GM12891 (cell line): ENCODE measurements around the gene SFMBT2.
"Not testable (repeated sequence)": the region's sequence is repeated elsewhere in the genome, so short reads cannot be mapped to it uniquely, and the experiment has no call there.

ENCODE experiments used
- DNase-seq: peaks from one replicate; pipeline ENCODE4 v3.0.0; 2011; ENCODE audit warnings: low spot score; ENCODE audit not compliant: insufficient read length
- FAIRE-seq: peaks from 2 replicates; lab custom pipeline; 2011; peaks lifted over from hg19 to GRCh38; lab: Jason Lieb, UNC
- PAX5 ChIP-seq: IDR thresholded peaks from 2 replicates; pipeline ENCODE4 v1.6.1; 2011; ENCODE audit warnings: low read length, moderate library complexity, mild to moderate bottlenecking; ENCODE audit not compliant: insufficient read depth, severe bottlenecking
- POLR2A ChIP-seq: IDR thresholded peaks from 2 replicates; pipeline ENCODE4 v1.6.1; 2011; ENCODE audit warnings: low read depth, low read length, control low read depth
- POLR2AphosphoS5 ChIP-seq: IDR thresholded peaks from 2 replicates; pipeline ENCODE4 v1.6.1; 2011; ENCODE audit warnings: low read depth, low read length, control low read depth
- POU2F2 ChIP-seq: IDR thresholded peaks from 2 replicates; pipeline ENCODE4 v1.6.1; 2011; ENCODE audit warnings: low read depth, mild to moderate bottlenecking, control low read depth, low read length, moderate library complexity
- SPI1 ChIP-seq: IDR thresholded peaks from 2 replicates; pipeline ENCODE4 v1.6.1; 2011; ENCODE audit warnings: low read depth, low read length, control low read depth
- TAF1 ChIP-seq: IDR thresholded peaks from 2 replicates; pipeline ENCODE4 v1.6.1; 2011; ENCODE audit warnings: low read depth, low read length, control low read depth

Gene SFMBT2

GRCh38 chr10:7388602-7389001, 22.2 kb downstream of the SFMBT2 start:
- FAIRE-seq (peak; percentile 9), DNase-seq (no peak)

GRCh38 chr10:7388149-7388548, 22.7 kb downstream of the SFMBT2 start:
- DNase-seq, FAIRE-seq: not testable (repeated sequence)

More at GRCh38 chr10:7388602-7389001, 22.2 kb downstream of the SFMBT2 start:
- TF ChIP-seq PAX5 (no peak), POLR2AphosphoS5 (no peak), POU2F2 (no peak)

- no peak for FAIRE-seq
- TF ChIP-seq POLR2AphosphoS5 (no peak), POU2F2 (no peak), POLR2A (no peak), PAX5 (no peak), TAF1 (no peak), SPI1 (no peak)
- no peak for DNase-seq
Measured at GRCh38 chr10:7385114-7385513, 25.7 kb downstream of the SFMBT2 start.

GRCh38 chr10:7383442-7383841, 27.4 kb downstream of the SFMBT2 start:
- no peak for TF ChIP-seq SPI1
- no peak for TF ChIP-seq TAF1
- no peak for TF ChIP-seq PAX5
- TF ChIP-seq POLR2AphosphoS5, result no peak
- no peak for TF ChIP-seq POU2F2
- no peak for TF ChIP-seq POLR2A
- no peak for DNase-seq
- FAIRE-seq, result no peak

GRCh38 chr10:7380704-7381241, 30.1 kb downstream of the SFMBT2 start:
- TF ChIP-seq POLR2AphosphoS5 (no peak), POLR2A (no peak), POU2F2 (no peak), PAX5 (no peak), TAF1 (no peak), SPI1 (no peak)
- no peak for DNase-seq
- peak; percentile 5 for FAIRE-seq

GRCh38 chr10:7378602-7379403, 32.0 kb downstream of the SFMBT2 start:
- TF ChIP-seq POU2F2, result no peak
- no peak for TF ChIP-seq SPI1
- no peak for TF ChIP-seq POLR2AphosphoS5
- TF ChIP-seq POLR2A, result no peak
- no peak for TF ChIP-seq TAF1
- TF ChIP-seq PAX5, result no peak
- no peak for FAIRE-seq
- DNase-seq, result no peak

GRCh38 chr10:7377614-7378248, 33.1 kb downstream of the SFMBT2 start:
- no peak for DNase-seq
- FAIRE-seq, result no peak
- TF ChIP-seq POLR2A, result no peak
- no peak for TF ChIP-seq PAX5
- no peak for TF ChIP-seq SPI1
- no peak for TF ChIP-seq POLR2AphosphoS5
- TF ChIP-seq POU2F2, result no peak

- DNase-seq (no peak), FAIRE-seq (no peak)
- no peak for TF ChIP-seq POLR2AphosphoS5
- TF ChIP-seq PAX5, result no peak
- TF ChIP-seq POLR2A, result no peak
- no peak for TF ChIP-seq SPI1
- no peak for TF ChIP-seq TAF1
- no peak for TF ChIP-seq POU2F2
Measured at GRCh38 chr10:7374795-7375194, 36.0 kb downstream of the SFMBT2 start.

- DNase-seq (no peak), FAIRE-seq (no peak)
- TF ChIP-seq PAX5 (no peak), POLR2AphosphoS5 (no peak), POU2F2 (no peak), POLR2A (no peak), TAF1 (no peak), SPI1 (no peak)
Measured at GRCh38 chr10:7373039-7373438, 37.8 kb downstream of the SFMBT2 start.

- no peak for DNase-seq
- no peak for FAIRE-seq
- no peak for TF ChIP-seq POLR2A
- no peak for TF ChIP-seq POU2F2
Measured at GRCh38 chr10:7372504-7372903, 38.3 kb downstream of the SFMBT2 start.

GRCh38 chr10:7370511-7370910, 40.3 kb downstream of the SFMBT2 start:
- TF ChIP-seq PAX5 (no peak), POLR2AphosphoS5 (no peak), SPI1 (no peak), POLR2A (no peak), TAF1 (no peak), POU2F2 (no peak)
- no peak for FAIRE-seq
- no peak for DNase-seq
